T47D (cell line): ENCODE measurements around the gene VKORC1.

Source experiments
- DNase-seq, 2 experiments: peaks; one replicate each; pipeline versions ENCODE4 v3.0.0 to v3.0.0-alpha.2; 2011 to 2012; ENCODE audit warnings: low read depth in 1 of 2, low spot score in 1 of 2
- JUND ChIP-seq: IDR thresholded peaks from 2 replicates; pipeline ENCODE4 v1.6.1; 2012; ENCODE audit warnings: low read depth
- in situ Hi-C: cut with HindIII; loops from 2 replicates; pipeline ENCODE4 v1.10.0; 2016; ENCODE audit warnings: low sequenced_read_pairs, low pct_unique_long_range_greater_than_20kb

Gene VKORC1

DNA sequence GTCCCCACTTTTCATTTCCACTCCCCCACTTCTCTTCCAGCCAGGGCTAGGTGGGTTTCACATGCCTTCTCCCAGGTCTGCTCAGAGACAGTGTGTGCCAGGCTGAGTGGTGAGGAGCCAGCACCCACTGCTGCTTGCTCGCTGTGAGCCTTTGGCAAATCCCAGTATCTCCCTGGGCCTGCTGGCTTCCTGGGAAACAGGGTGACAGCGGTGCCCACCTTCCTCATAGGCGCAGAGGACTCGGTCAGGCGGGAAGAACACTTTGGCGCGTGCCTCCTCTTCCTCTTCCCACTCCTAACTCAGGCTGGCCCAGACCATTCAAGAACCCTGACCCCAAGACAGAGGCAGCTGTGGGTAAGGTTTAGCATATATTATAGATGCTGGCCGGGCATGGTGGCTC lies 5.4 kb downstream of the VKORC1 start:
- in situ Hi-C loops = no loop called here
- no peak for DNase-seq
- TF ChIP-seq JUND = no peak

GRCh38 chr16:31088459-31089183 lies 6.0 kb downstream of the VKORC1 start, which contains the start of gene PRSS53:
PRSS53 (minus strand) TSS chr16:31088943; CDS start chr16:31088809, 134 bp downstream.
- no peak for DNase-seq
- in situ Hi-C loops = no loop called here
- TF ChIP-seq JUND = no peak

DNA sequence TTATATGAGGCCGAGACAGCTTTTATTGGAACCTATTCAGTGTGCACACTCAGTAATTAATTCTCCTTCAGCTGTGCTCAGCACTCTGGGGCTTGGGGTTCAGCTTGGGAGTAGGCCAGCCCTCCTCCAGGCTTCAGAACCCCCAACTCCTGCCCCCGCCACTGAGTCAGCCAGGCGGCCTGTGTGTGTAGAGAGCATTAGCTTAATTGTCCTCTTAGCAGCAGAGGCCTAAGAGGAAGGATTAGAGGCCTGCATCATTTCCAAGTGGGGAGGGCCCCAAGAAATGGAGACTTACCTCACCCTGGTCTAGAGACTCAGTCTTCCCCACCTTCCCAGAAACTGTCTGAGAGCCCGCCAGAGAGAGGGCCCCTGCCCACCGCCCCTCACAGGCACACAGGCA lies 6.6 kb downstream of the VKORC1 start:
- in situ Hi-C loops = no loop called here
- DNase-seq = no peak
- no peak for TF ChIP-seq JUND

DNA sequence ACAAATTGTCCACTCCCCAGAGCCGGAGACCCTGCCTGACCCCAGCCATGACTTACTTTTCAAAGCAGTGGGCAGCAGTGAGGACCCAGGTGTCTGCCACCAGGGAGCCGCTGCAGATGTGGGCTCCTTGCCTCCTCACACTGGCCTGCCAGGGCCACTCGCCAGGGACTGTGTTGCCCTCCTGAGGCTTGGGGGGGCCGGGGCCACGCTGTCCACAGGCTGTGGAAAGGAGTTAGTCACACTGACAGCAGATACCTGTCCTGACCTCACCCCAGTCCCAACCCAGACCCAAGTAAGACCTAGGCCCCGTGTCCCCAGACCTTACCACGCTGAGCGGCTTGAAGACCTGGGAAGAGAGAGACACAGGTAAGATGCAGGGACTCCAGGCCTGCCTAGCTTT lies 7.1 kb downstream of the VKORC1 start:
- in situ Hi-C loops = no loop called here

DNA sequence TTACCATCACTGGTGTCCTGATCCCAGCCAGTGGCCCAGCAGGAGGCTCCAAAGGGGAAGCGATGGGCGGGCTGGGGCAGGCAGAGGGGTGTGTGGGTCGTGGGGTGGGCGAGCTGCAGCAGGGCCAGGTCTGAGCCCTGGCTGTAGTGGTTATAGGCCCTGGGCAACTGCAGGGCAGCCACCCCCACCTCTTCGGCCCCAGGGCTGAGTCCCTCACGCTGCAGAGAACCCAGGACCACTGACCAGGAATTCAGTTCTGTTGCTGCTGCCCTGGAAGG lies 8.0 kb downstream of the VKORC1 start:
- DNase-seq = no peak
- TF ChIP-seq JUND = no peak
- in situ Hi-C loops = no loop called here

More for the DNA sequence above, 7.1 kb downstream of the VKORC1 start:
- TF ChIP-seq JUND = no peak
- DNase-seq = no peak

GRCh38 chr16:31085873-31086628 lies 8.5 kb downstream of the VKORC1 start:
- in situ Hi-C loops = no loop called here
- TF ChIP-seq JUND = no peak
- DNase-seq = no peak

- DNase-seq = no peak
- no peak for TF ChIP-seq JUND
- in situ Hi-C loops = no loop called here
These were observed 9.2 kb downstream of the VKORC1 start for GRCh38 chr16:31085411-31085810.

DNA sequence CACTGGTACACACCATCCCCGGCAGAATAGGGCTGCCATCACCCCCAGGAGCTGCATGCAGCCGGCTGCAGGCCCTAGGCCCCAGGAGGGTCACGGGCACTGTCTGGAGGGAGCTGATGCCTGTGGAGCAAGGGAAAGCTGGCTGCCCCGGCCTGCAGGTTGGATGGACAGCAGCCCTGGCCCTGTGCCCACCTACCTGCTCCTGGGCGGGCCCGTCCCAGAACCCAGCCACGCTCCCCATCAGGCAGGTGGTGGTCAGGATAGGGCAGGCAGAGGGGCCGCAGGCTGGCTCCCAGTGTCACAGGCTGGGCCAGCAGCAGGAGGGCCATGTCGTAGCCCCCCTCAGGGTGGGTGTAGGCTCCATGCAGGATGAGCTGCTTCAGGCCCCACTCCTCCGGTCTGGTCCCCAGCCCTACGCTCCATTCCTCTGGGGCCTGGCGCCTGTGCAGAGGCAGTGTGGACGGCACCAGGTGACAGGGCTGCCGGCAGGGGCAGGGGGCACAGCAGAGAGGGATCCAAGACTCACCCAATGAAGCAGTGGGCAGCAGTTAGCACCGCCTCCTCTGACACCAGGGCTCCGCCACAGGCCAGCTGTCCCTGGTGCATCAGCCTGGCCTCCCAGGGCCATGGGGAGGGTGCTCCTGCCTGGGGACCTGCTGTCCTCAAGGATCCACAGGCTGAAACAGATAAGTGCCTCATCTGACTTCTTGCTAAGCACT lies 9.9 kb downstream of the VKORC1 start:
- DNase-seq = no peak
- in situ Hi-C loops = no loop called here
- no peak for TF ChIP-seq JUND

DNA sequence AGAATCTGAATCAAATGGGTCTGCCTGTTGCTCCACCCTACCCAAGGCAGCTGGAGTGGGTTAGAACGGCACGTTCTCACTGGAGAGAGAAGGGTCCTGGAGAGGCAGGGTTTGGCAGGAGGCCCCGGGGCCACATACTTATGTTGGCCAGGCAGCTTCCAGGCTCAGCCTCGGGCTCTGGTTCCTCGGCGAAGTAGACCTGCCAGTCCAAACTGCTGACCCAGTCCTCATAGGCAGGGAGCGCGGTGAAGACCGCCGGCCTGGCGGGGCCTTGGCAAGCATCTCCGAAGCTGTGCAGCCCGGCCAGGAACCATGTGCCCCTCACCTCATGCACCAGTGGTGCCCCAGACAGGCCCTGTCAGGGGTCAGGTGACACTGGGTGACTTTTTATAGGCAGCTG lies 10.6 kb downstream of the VKORC1 start:
- in situ Hi-C loops = no loop called here
- no peak for TF ChIP-seq JUND
- no peak for DNase-seq

GRCh38 chr16:31083556-31083955 lies 11.0 kb downstream of the VKORC1 start:
- TF ChIP-seq JUND = no peak
- DNase-seq = no peak
- in situ Hi-C loops = no loop called here

GRCh38 chr16:31083081-31083480 lies 11.5 kb downstream of the VKORC1 start:
- in situ Hi-C loops = no loop called here
- TF ChIP-seq JUND = no peak
- no peak for DNase-seq

DNA sequence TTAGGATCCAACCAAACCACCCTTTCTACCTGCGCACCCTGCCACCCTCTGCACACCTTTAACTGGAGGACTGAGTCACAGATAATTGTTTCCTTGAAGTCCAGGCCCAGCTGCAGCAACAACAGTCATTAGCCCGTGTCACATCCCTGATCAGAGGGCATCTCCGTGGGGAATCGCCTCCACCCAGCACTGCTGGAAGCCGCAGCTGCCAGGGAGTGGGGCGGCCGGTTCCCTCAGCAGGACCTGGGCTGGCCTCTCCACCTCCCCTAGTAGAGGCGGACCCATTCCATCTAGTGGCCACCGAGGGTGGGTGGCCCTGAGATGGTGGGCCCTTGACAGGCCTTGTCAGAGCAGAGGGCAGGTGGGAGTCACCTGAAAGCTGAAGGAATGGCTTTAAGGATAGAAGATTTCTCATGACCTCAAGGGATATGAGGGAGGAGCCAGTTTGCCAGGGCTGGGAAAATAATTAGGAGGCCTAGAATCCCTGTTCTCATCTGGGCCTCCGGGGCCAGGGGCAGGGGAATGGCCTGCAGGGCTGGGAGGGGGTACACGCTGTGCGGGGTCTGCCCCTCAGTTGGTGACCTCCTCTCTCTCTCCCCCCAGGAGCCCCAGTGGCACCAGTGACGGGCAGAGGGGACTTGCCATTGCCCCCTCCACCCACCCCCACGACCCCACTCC lies 12.1 kb downstream of the VKORC1 start:
- TF ChIP-seq JUND = no peak
- in situ Hi-C loops = no loop called here
- DNase-seq = no peak
